Glutamatergic neuron (in vitro differentiated cells): ENCODE results near the gene KIDINS220. TPM values are rescaled to one million over a fixed set of nuclear protein-coding genes. Genes with fewer than 3 reads are reported as not detected.

Experiments used
- DNase-seq: peaks from one replicate; pipeline ENCODE4 v3.0.0; 2022
- H3K27ac Mint-ChIP-seq: one replicate; pipeline ENCODE4 v1.8.0; 2020; ENCODE audit warnings: mild to moderate bottlenecking, mixed read lengths, inconsistent platforms; ENCODE audit not compliant: unreplicated experiment
- H3K27me3 Mint-ChIP-seq: one replicate; pipeline ENCODE4 v1.8.0; 2020; ENCODE audit warnings: mild to moderate bottlenecking, moderate library complexity, mixed read lengths, inconsistent platforms; ENCODE audit not compliant: unreplicated experiment
- H3K36me3 Mint-ChIP-seq: one replicate; pipeline ENCODE4 v1.8.0; 2020; ENCODE audit warnings: mild to moderate bottlenecking, mixed read lengths, inconsistent platforms; ENCODE audit not compliant: unreplicated experiment
- H3K4me1 Mint-ChIP-seq: one replicate; pipeline ENCODE4 v1.8.0; 2020; ENCODE audit warnings: mild to moderate bottlenecking, low read depth, mixed read lengths, inconsistent platforms; ENCODE audit not compliant: unreplicated experiment
- H3K4me3 Mint-ChIP-seq: one replicate; pipeline ENCODE4 v1.8.0; 2020; ENCODE audit warnings: mild to moderate bottlenecking, mixed read lengths, inconsistent platforms; ENCODE audit not compliant: unreplicated experiment
- H3K9me3 Mint-ChIP-seq: one replicate; pipeline ENCODE4 v1.8.0; 2020; ENCODE audit warnings: mild to moderate bottlenecking, moderate library complexity, mixed read lengths, inconsistent platforms; ENCODE audit not compliant: unreplicated experiment
- total RNA-seq: library from RNA; stranded (reverse); fragmentation: NEBNext Ultra II Directional; extraction: Animal tissue kit (Norgen Biotek cat#: 25700); gene quantifications from one replicate; pipeline ENCODE4 v1.2.1, GENCODE V29; 2021; ENCODE audit not compliant: unreplicated experiment
- TF ChIP-seq, protein P1 (sequence below): fragments of 200-600 bp; sonication (generic); IDR thresholded peaks from one replicate; pipeline ENCODE4 v1.5.0; 2021; ENCODE audit not compliant: partially characterized antibody, unreplicated experiment

The KIDINS220 gene
- total RNA-seq, 1 donor from 2014 or later: 188 TPM

- Mint-ChIP-seq H3K9me3 (no peaks in the 10 kb centered on the region), H3K27me3 (no peaks in the 10 kb centered on the region), H3K4me3 (no peak overlapping the region), H3K27ac (no peak overlapping the region), H3K4me1 (no peaks in the 10 kb centered on the region), H3K36me3 (peaks cover 9% of the 10 kb centered on the region)
- no peak for DNase-seq
- TF ChIP-seq, protein P1, sequence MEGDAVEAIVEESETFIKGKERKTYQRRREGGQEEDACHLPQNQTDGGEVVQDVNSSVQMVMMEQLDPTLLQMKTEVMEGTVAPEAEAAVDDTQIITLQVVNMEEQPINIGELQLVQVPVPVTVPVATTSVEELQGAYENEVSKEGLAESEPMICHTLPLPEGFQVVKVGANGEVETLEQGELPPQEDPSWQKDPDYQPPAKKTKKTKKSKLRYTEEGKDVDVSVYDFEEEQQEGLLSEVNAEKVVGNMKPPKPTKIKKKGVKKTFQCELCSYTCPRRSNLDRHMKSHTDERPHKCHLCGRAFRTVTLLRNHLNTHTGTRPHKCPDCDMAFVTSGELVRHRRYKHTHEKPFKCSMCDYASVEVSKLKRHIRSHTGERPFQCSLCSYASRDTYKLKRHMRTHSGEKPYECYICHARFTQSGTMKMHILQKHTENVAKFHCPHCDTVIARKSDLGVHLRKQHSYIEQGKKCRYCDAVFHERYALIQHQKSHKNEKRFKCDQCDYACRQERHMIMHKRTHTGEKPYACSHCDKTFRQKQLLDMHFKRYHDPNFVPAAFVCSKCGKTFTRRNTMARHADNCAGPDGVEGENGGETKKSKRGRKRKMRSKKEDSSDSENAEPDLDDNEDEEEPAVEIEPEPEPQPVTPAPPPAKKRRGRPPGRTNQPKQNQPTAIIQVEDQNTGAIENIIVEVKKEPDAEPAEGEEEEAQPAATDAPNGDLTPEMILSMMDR: no peak
These were observed 46.7 kb downstream of the KIDINS220 start for GRCh38 chr2:8790739-8791162.

DNA sequence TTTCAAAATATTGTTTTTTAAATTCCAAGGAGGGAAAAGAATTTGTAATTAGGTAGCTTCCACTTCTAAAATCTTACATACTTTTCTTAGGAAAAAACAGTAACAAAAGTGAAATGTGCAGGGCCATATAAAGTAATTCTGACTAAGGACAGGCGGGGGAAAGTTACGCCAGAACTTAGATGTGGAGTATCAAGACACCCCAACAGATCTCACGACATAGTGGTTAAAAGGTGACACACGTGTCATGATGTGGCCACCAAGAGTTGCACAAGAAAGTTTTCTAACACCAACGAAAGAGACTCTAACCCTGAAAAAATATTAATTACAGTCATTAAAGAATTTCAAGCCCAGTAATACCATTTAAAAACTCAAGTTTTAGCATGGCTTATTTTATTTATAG is 51.0 kb downstream of the KIDINS220 start:
- Mint-ChIP-seq H3K4me3 (no peak overlapping the region), H3K9me3 (no peaks in the 10 kb centered on the region), H3K4me1 (no peaks in the 10 kb centered on the region), H3K27ac (no peak overlapping the region), H3K36me3 (peaks cover 9% of the 10 kb centered on the region), H3K27me3 (no peaks in the 10 kb centered on the region)
- no peak for DNase-seq
- TF ChIP-seq, protein P1: no peak

- no peak for DNase-seq
- Mint-ChIP-seq H3K9me3 (peaks cover 1% of the 10 kb centered on the region), H3K27ac (no peak overlapping the region), H3K27me3 (no peaks in the 10 kb centered on the region), H3K36me3 (no peaks in the 10 kb centered on the region), H3K4me3 (no peak overlapping the region), H3K4me1 (no peaks in the 10 kb centered on the region)
- TF ChIP-seq, protein P1: no peak
These were observed 57.4 kb downstream of the KIDINS220 start for GRCh38 chr2:8779795-8780671.

DNA sequence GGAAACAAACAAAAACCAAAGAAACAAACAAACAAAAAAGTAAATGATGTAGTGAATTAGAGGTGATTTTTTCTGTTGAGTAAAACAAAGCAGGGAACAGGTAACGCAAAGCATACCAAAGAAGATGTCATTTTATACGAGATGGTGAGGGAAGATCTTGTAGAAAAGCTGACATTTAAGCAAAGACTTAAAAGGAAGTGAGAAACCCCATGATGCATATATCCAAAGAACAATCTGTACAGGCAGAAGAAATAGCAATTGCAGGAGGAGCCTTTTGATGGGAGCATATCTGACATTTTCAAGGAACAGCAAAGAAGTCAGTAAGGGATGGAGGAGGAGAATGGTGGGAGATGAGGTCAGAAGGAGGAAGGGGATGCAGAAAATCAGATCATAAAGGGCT is 63.0 kb downstream of the KIDINS220 start:
- no peak for DNase-seq
- Mint-ChIP-seq H3K36me3 (no peaks in the 10 kb centered on the region), H3K4me1 (no peaks in the 10 kb centered on the region), H3K27me3 (peaks cover 2% of the 10 kb centered on the region), H3K9me3 (peaks cover 3% of the 10 kb centered on the region), H3K4me3 (no peak overlapping the region), H3K27ac (no peak overlapping the region)
- TF ChIP-seq, protein P1: no peak

GRCh38 chr2:8767324-8767723 is 70.1 kb downstream of the KIDINS220 start:
- DNase-seq: no peak
- Mint-ChIP-seq H3K27ac (no peak overlapping the region), H3K4me1 (no peaks in the 10 kb centered on the region), H3K27me3 (no peaks in the 10 kb centered on the region), H3K4me3 (no peak overlapping the region), H3K9me3 (no peaks in the 10 kb centered on the region), H3K36me3 (peaks cover 8% of the 10 kb centered on the region)
- TF ChIP-seq, protein P1: no peak
